Measurements from ENCODE around the gene DES. TPM values are rescaled to one million over a fixed set of nuclear protein-coding genes. Genes with fewer than 3 reads are reported as not detected.

DES gene
- total and polyA plus RNA-seq, 9 of the 15 experiments (the other 6 are each of a cell fraction or from before 2014, with no cell fraction given) = 2.5 to 58.9 (median 21.9) TPM

DNA sequence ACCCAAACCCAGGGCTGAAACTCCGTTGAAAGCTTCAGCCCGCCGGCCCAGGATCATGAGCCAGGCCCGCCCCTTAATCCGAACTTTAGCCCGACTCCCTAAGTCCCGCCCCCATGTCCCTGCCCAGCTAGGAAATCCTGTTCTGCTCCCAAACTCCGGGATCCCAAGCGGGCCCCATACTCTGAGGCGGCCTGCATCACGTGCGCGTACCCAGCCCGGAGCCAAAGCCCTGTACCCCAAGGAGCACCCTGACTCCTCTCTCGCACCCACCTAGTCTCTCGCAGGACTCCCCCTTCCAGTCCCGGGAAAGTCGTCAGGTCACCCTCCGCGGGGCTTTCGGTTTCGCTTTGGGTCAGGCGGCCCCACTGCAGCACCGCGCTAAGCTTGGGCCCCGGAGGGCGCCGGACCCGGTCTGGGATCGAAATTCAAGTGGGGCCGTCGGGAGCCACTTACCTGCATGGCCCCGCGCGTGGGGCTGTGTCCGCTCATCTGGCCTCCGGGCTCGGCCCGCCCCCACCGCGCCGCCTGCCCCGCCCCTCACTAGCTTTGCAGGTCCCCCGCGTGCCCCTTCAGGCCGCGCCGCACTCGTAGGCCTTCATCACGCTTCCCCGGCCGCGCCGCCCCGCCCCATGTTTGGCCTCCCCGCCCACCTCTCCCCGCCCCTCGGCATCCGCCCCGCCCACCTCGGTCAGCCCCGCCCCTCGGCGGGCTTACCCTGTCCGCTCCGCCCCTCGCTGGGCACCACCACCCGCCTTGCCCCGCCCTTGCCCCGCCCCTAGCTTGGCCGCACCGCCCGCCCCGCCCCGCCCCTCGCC, 30.7 kb upstream of the DES start, which contains the start of gene DNPEP (continued):
- TF ChIP-seq ETV5 (CRISPR knock-in tag; IDR thresholded peaks at IDR 0.05; ENCODE audit: low read depth) (no peak), ZNF551 (CRISPR knock-in tag; IDR thresholded peaks at IDR 0.05) (no peak), BRD9 (IDR thresholded peaks at IDR 0.05; ENCODE audit: low read depth, partially characterized antibody) (no peak), FOXJ2 (tag; IDR thresholded peaks at IDR 0.05) (no peak), TBP (optimal IDR thresholded peaks at IDR 0.05; ENCODE audit: low read depth, low read length) (no peak), BMI1 (IDR thresholded peaks at IDR 0.05; ENCODE audit: low read length) (no peak), NFXL1 (CRISPR knock-in tag; IDR thresholded peaks at IDR 0.05) (no peak), ZNF184 (CRISPR knock-in tag; IDR thresholded peaks at IDR 0.05) (no peak), U2AF2 (optimal IDR thresholded peaks at IDR 0.05; ENCODE audit: low read depth, low read length) (no peak), RBM34 (IDR thresholded peaks at IDR 0.05; ENCODE audit: borderline replicate concordance, insufficient read depth, low read length) (no peak), FOXM1 (IDR thresholded peaks at IDR 0.05; ENCODE audit: low read depth) (peak; percentile 83), FOXM1 (CRISPR knock-in tag; IDR thresholded peaks at IDR 0.05; ENCODE audit: low read depth) (no peak)
- TF ChIP-seq, protein P1, sequence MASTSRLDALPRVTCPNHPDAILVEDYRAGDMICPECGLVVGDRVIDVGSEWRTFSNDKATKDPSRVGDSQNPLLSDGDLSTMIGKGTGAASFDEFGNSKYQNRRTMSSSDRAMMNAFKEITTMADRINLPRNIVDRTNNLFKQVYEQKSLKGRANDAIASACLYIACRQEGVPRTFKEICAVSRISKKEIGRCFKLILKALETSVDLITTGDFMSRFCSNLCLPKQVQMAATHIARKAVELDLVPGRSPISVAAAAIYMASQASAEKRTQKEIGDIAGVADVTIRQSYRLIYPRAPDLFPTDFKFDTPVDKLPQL (IDR thresholded peaks at IDR 0.05; ENCODE audit: extremely low read depth, insufficient read length) = no peak
- TF ChIP-seq, protein P2, sequence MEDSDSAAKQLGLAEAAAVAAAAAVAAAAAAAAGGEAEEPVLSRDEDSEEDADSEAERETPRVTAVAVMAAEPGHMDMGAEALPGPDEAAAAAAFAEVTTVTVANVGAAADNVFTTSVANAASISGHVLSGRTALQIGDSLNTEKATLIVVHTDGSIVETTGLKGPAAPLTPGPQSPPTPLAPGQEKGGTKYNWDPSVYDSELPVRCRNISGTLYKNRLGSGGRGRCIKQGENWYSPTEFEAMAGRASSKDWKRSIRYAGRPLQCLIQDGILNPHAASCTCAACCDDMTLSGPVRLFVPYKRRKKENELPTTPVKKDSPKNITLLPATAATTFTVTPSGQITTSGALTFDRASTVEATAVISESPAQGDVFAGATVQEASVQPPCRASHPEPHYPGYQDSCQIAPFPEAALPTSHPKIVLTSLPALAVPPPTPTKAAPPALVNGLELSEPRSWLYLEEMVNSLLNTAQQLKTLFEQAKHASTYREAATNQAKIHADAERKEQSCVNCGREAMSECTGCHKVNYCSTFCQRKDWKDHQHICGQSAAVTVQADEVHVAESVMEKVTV (CRISPR knock-in tag; IDR thresholded peaks at IDR 0.05) = no peak
- TF ChIP-seq, protein P3, sequence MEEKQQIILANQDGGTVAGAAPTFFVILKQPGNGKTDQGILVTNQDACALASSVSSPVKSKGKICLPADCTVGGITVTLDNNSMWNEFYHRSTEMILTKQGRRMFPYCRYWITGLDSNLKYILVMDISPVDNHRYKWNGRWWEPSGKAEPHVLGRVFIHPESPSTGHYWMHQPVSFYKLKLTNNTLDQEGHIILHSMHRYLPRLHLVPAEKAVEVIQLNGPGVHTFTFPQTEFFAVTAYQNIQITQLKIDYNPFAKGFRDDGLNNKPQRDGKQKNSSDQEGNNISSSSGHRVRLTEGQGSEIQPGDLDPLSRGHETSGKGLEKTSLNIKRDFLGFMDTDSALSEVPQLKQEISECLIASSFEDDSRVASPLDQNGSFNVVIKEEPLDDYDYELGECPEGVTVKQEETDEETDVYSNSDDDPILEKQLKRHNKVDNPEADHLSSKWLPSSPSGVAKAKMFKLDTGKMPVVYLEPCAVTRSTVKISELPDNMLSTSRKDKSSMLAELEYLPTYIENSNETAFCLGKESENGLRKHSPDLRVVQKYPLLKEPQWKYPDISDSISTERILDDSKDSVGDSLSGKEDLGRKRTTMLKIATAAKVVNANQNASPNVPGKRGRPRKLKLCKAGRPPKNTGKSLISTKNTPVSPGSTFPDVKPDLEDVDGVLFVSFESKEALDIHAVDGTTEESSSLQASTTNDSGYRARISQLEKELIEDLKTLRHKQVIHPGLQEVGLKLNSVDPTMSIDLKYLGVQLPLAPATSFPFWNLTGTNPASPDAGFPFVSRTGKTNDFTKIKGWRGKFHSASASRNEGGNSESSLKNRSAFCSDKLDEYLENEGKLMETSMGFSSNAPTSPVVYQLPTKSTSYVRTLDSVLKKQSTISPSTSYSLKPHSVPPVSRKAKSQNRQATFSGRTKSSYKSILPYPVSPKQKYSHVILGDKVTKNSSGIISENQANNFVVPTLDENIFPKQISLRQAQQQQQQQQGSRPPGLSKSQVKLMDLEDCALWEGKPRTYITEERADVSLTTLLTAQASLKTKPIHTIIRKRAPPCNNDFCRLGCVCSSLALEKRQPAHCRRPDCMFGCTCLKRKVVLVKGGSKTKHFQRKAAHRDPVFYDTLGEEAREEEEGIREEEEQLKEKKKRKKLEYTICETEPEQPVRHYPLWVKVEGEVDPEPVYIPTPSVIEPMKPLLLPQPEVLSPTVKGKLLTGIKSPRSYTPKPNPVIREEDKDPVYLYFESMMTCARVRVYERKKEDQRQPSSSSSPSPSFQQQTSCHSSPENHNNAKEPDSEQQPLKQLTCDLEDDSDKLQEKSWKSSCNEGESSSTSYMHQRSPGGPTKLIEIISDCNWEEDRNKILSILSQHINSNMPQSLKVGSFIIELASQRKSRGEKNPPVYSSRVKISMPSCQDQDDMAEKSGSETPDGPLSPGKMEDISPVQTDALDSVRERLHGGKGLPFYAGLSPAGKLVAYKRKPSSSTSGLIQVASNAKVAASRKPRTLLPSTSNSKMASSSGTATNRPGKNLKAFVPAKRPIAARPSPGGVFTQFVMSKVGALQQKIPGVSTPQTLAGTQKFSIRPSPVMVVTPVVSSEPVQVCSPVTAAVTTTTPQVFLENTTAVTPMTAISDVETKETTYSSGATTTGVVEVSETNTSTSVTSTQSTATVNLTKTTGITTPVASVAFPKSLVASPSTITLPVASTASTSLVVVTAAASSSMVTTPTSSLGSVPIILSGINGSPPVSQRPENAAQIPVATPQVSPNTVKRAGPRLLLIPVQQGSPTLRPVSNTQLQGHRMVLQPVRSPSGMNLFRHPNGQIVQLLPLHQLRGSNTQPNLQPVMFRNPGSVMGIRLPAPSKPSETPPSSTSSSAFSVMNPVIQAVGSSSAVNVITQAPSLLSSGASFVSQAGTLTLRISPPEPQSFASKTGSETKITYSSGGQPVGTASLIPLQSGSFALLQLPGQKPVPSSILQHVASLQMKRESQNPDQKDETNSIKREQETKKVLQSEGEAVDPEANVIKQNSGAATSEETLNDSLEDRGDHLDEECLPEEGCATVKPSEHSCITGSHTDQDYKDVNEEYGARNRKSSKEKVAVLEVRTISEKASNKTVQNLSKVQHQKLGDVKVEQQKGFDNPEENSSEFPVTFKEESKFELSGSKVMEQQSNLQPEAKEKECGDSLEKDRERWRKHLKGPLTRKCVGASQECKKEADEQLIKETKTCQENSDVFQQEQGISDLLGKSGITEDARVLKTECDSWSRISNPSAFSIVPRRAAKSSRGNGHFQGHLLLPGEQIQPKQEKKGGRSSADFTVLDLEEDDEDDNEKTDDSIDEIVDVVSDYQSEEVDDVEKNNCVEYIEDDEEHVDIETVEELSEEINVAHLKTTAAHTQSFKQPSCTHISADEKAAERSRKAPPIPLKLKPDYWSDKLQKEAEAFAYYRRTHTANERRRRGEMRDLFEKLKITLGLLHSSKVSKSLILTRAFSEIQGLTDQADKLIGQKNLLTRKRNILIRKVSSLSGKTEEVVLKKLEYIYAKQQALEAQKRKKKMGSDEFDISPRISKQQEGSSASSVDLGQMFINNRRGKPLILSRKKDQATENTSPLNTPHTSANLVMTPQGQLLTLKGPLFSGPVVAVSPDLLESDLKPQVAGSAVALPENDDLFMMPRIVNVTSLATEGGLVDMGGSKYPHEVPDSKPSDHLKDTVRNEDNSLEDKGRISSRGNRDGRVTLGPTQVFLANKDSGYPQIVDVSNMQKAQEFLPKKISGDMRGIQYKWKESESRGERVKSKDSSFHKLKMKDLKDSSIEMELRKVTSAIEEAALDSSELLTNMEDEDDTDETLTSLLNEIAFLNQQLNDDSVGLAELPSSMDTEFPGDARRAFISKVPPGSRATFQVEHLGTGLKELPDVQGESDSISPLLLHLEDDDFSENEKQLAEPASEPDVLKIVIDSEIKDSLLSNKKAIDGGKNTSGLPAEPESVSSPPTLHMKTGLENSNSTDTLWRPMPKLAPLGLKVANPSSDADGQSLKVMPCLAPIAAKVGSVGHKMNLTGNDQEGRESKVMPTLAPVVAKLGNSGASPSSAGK (IDR thresholded peaks at IDR 0.05) = no peak

Data from K562 (cell line).